SU-DHL-6 (cell line): ENCODE results near the gene EPSTI1.

Experiments used
- H2AFZ ChIP-seq: fragments of 200-600 bp; sonication (generic); 2 replicates; pipeline ENCODE4 v1.6.1; 2014; ENCODE audit warnings: low read depth, mild to moderate bottlenecking, moderate library complexity, mixed read lengths, antibody characterized with exemption, low read length; ENCODE audit not compliant: severe bottlenecking
- H3F3A ChIP-seq: fragments of 200-600 bp; shearing (Covaris generic); 2 replicates; pipeline ENCODE4 v1.6.0; 2016; ENCODE audit warnings: antibody characterized with exemption, mild to moderate bottlenecking; ENCODE audit not compliant: insufficient read depth
- H3K27ac ChIP-seq: fragments of 200-600 bp; sonication (generic); 2 replicates; pipeline ENCODE4 v1.5.1; 2016; ENCODE audit warnings: low read depth, mild to moderate bottlenecking, low read length, moderate library complexity, mixed read lengths
- H3K27me3 ChIP-seq: fragments of 200-600 bp; sonication (generic), shearing (Covaris generic); 2 replicates; pipeline ENCODE4 v1.6.0; 2014; ENCODE audit warnings: mild to moderate bottlenecking, low read length
- H3K36me3 ChIP-seq: fragments of 200-600 bp; sonication (generic); 2 replicates; pipeline ENCODE4 v1.6.1; 2014; ENCODE audit warnings: mild to moderate bottlenecking, low read length, mixed read lengths
- H3K4me2 ChIP-seq: fragments of 300-600, 200-600 bp; shearing (Covaris generic), sonication (generic); 2 replicates; pipeline ENCODE4 v1.6.0; 2014; ENCODE audit warnings: low read length, low read depth, mild to moderate bottlenecking; ENCODE audit not compliant: poor library complexity, severe bottlenecking
- H3K4me3 ChIP-seq: fragments of 200-600 bp; sonication (generic); 2 replicates; pipeline ENCODE4 v1.5.1; 2014; ENCODE audit warnings: antibody characterized with exemption, low read length, mild to moderate bottlenecking, mixed read lengths; ENCODE audit not compliant: insufficient read depth, poor library complexity, severe bottlenecking
- H3K79me2 ChIP-seq: fragments of 200-600 bp; sonication (generic); 2 replicates; pipeline ENCODE4 v1.6.1; 2014; ENCODE audit warnings: mild to moderate bottlenecking, low read length, moderate library complexity; ENCODE audit not compliant: insufficient read depth
- H3K9ac ChIP-seq: fragments of 200-600 bp; sonication (generic); 2 replicates; pipeline ENCODE4 v1.7.0; 2014; ENCODE audit warnings: mild to moderate bottlenecking, low read length
- H3K9me2 ChIP-seq: fragments of 200-600 bp; sonication (generic); replicated peaks from 2 replicates; pipeline ENCODE4 v1.6.1; 2014; ENCODE audit warnings: low read length; ENCODE audit not compliant: insufficient read depth
- H3K9me3 ChIP-seq: fragments of 200-600 bp; sonication (generic); 2 replicates; pipeline ENCODE4 v1.6.1; 2014; ENCODE audit warnings: low read length, mixed read lengths; ENCODE audit not compliant: insufficient read depth
- H4K20me1 ChIP-seq: fragments of 200-600 bp; sonication (generic); 2 replicates; pipeline ENCODE4 v1.6.1; 2014; ENCODE audit warnings: low read depth, mild to moderate bottlenecking, antibody characterized with exemption, low read length, moderate library complexity, mixed read lengths
- CTCF ChIP-seq: fragments of 200-600 bp; sonication (generic); IDR thresholded peaks from one replicate; pipeline ENCODE4 v1.5.1; 2017; ENCODE audit warnings: antibody characterized with exemption, mild to moderate bottlenecking, low read length, moderate library complexity; ENCODE audit not compliant: insufficient read depth, poor library complexity, severe bottlenecking
- EZH2phosphoT487 ChIP-seq: fragments of 200-600 bp; sonication (generic), shearing (Covaris generic); conservative IDR thresholded peaks from 2 replicates; pipeline ENCODE4 v1.6.1; 2018; ENCODE audit warnings: mild to moderate bottlenecking, antibody characterized with exemption, low read length, moderate library complexity, mixed read lengths

EPSTI1 gene

GRCh38 chr13:42875475-42876269 lies 116.4 kb downstream of the EPSTI1 start:
- no peak overlapping the region for H3K4me2 ChIP-seq
- H3K36me3 ChIP-seq = no peaks in the 10 kb centered on the region
- H3K27ac ChIP-seq = no peak overlapping the region
- H3F3A ChIP-seq = no peaks in the 10 kb centered on the region
- H3K4me3 ChIP-seq = no peak overlapping the region
- no peaks in the 10 kb centered on the region for H4K20me1 ChIP-seq
- H3K9me3 ChIP-seq = no peaks in the 10 kb centered on the region
- H3K79me2 ChIP-seq = no peaks in the 10 kb centered on the region
- H3K27me3 ChIP-seq = no peaks in the 10 kb centered on the region
- no peak for TF ChIP-seq EZH2phosphoT487
- no peak for TF ChIP-seq CTCF
- no peak overlapping the region for H3K9ac ChIP-seq
- H2AFZ ChIP-seq = no peak overlapping the region
- no peaks in the 10 kb centered on the region for H3K9me2 ChIP-seq

GRCh38 chr13:42874221-42874620 lies 117.8 kb downstream of the EPSTI1 start:
- Histone ChIP-seq H3K9me2 (no peaks in the 10 kb centered on the region), H3K36me3 (no peaks in the 10 kb centered on the region), H4K20me1 (no peaks in the 10 kb centered on the region), H3K4me2 (no peak overlapping the region), H3K79me2 (no peaks in the 10 kb centered on the region), H2AFZ (no peak overlapping the region), H3K27ac (no peak overlapping the region), H3K4me3 (no peak overlapping the region), H3F3A (no peaks in the 10 kb centered on the region), H3K9me3 (no peaks in the 10 kb centered on the region), H3K9ac (no peak overlapping the region), H3K27me3 (no peaks in the 10 kb centered on the region)
- TF ChIP-seq EZH2phosphoT487 (no peak), CTCF (no peak)

GRCh38 chr13:42873081-42873480 lies 119.0 kb downstream of the EPSTI1 start:
- Histone ChIP-seq H3K79me2 (no peaks in the 10 kb centered on the region), H3K27ac (no peak overlapping the region), H3K9me3 (no peaks in the 10 kb centered on the region), H3K36me3 (no peaks in the 10 kb centered on the region), H4K20me1 (no peaks in the 10 kb centered on the region), H3F3A (no peaks in the 10 kb centered on the region), H2AFZ (no peak overlapping the region), H3K4me2 (no peak overlapping the region), H3K9me2 (no peaks in the 10 kb centered on the region), H3K27me3 (no peaks in the 10 kb centered on the region), H3K4me3 (no peak overlapping the region), H3K9ac (no peak overlapping the region)
- TF ChIP-seq CTCF (no peak), EZH2phosphoT487 (no peak)
